Measurements from ENCODE around the gene ANTKMT. TPM values are rescaled to one million over a fixed set of nuclear protein-coding genes. Genes with fewer than 3 reads are reported as not detected.
"Not testable (repeated sequence)": the region's sequence is repeated elsewhere in the genome, so short reads cannot be mapped to it uniquely, and the experiment has no call there.

ANTKMT gene
- polyA plus RNA-seq, 4 donors = 23.0 to 55.5 (median 38.1) TPM

- H3K27me3 ChIP-seq (ENCODE audit: control insufficient read depth in 3 of 3, insufficient read depth in 3 of 3, low read length in 3 of 3) = peaks cover 2 to 8% (median 6%) of the 10 kb centered on the region in 3 donors
- no peak overlapping the region for H3K27ac ChIP-seq (ENCODE audit: low read depth in 1 of 3, low read length in 2 of 3)
- FAIRE-seq (no peak), DNase-seq (no peak)
- H3K9me3 ChIP-seq (ENCODE audit: control insufficient read depth in 2 of 2, insufficient read depth in 1 of 2, low read depth in 1 of 2, low read length in 1 of 2) = no peaks in the 10 kb centered on the region
- 77 to 90% (median 80%) methylated on average over 6 of the region's 6 CpGs for WGBS, 3 donors
- H3K4me1 ChIP-seq (ENCODE audit: control insufficient read depth in 3 of 3, insufficient read depth in 2 of 3, low read depth in 1 of 3, low read length in 2 of 3) = peaks cover 0 to 3% (median 0%) of the 10 kb centered on the region in 3 donors
- no peak overlapping the region for H3K4me3 ChIP-seq (ENCODE audit: low read depth in 1 of 3, low read length in 3 of 3)
- no peaks in the 10 kb centered on the region for H3K36me3 ChIP-seq (ENCODE audit: control insufficient read depth in 3 of 3, insufficient read depth in 2 of 3, low read depth in 1 of 3, low read length in 3 of 3)
These were observed 28.1 kb downstream of the ANTKMT start for GRCh38 chr16:749010-749409.

GRCh38 chr16:750485-750884 lies 29.5 kb downstream of the ANTKMT start:
- FAIRE-seq (no peak), DNase-seq (no peak)
- Histone ChIP-seq H3K4me3 (ENCODE audit: low read depth in 1 of 3, low read length in 3 of 3) (no peak overlapping the region), H3K27ac (ENCODE audit: low read depth in 1 of 3, low read length in 2 of 3) (no peak overlapping the region), H3K4me1 (ENCODE audit: control insufficient read depth in 3 of 3, insufficient read depth in 2 of 3, low read depth in 1 of 3, low read length in 2 of 3) (peaks cover 0 to 3% (median 0%) of the 10 kb centered on the region in 3 donors), H3K27me3 (ENCODE audit: control insufficient read depth in 3 of 3, insufficient read depth in 3 of 3, low read length in 3 of 3) (peaks cover 2 to 8% (median 6%) of the 10 kb centered on the region in 3 donors), H3K36me3 (ENCODE audit: control insufficient read depth in 3 of 3, insufficient read depth in 2 of 3, low read depth in 1 of 3, low read length in 3 of 3) (no peaks in the 10 kb centered on the region), H3K9me3 (ENCODE audit: control insufficient read depth in 2 of 2, insufficient read depth in 1 of 2, low read depth in 1 of 2, low read length in 1 of 2) (no peaks in the 10 kb centered on the region)
- 63 to 73% (median 72%) methylated on average over 9 of the region's 9 CpGs for WGBS, 3 donors

GRCh38 chr16:751152-752006 lies 30.4 kb downstream of the ANTKMT start:
- DNase-seq = no peak

GRCh38 chr16:752007-752312 lies 31.0 kb downstream of the ANTKMT start:
- Histone ChIP-seq H3K4me1 (ENCODE audit: control insufficient read depth in 3 of 3, insufficient read depth in 2 of 3, low read depth in 1 of 3, low read length in 2 of 3) (peaks cover 0 to 3% (median 0%) of the 10 kb centered on the region in 3 donors), H3K27me3 (ENCODE audit: control insufficient read depth in 3 of 3, insufficient read depth in 3 of 3, low read length in 3 of 3) (peaks cover 2 to 8% (median 6%) of the 10 kb centered on the region in 3 donors), H3K4me3 (ENCODE audit: low read depth in 1 of 3, low read length in 3 of 3) (no peak overlapping the region), H3K36me3 (ENCODE audit: control insufficient read depth in 3 of 3, insufficient read depth in 2 of 3, low read depth in 1 of 3, low read length in 3 of 3) (no peaks in the 10 kb centered on the region), H3K27ac (ENCODE audit: low read depth in 1 of 3, low read length in 2 of 3) (no peak overlapping the region), H3K9me3 (ENCODE audit: control insufficient read depth in 2 of 2, insufficient read depth in 1 of 2, low read depth in 1 of 2, low read length in 1 of 2) (peaks cover 0 to 3% of the 10 kb centered on the region in 2 donors)
- WGBS, 3 donors = 16 to 30% (median 26%) methylated on average over 10 of the region's 10 CpGs
- DNase-seq (peak in 1 of 2 donors; percentile 44), FAIRE-seq (no peak)

More at GRCh38 chr16:751152-752006, 30.4 kb downstream of the ANTKMT start:
- H3K27me3 ChIP-seq (ENCODE audit: control insufficient read depth in 3 of 3, insufficient read depth in 3 of 3, low read length in 3 of 3) = peaks cover 2 to 8% (median 6%) of the 10 kb centered on the region in 3 donors
- H3K36me3 ChIP-seq (ENCODE audit: control insufficient read depth in 3 of 3, insufficient read depth in 2 of 3, low read depth in 1 of 3, low read length in 3 of 3) = no peaks in the 10 kb centered on the region
- no peaks in the 10 kb centered on the region for H3K9me3 ChIP-seq (ENCODE audit: control insufficient read depth in 2 of 2, insufficient read depth in 1 of 2, low read depth in 1 of 2, low read length in 1 of 2)
- FAIRE-seq = no peak
- H3K27ac ChIP-seq (ENCODE audit: low read depth in 1 of 3, low read length in 2 of 3) = no peak overlapping the region
- H3K4me1 ChIP-seq (ENCODE audit: control insufficient read depth in 3 of 3, insufficient read depth in 2 of 3, low read depth in 1 of 3, low read length in 2 of 3) = peaks cover 0 to 3% (median 0%) of the 10 kb centered on the region in 3 donors
- H3K4me3 ChIP-seq (ENCODE audit: low read depth in 1 of 3, low read length in 3 of 3) = no peak overlapping the region
- WGBS, 3 donors = 38 to 62% (median 51%) methylated on average over 38 to 39 of the region's 39 CpGs

- not testable (repeated sequence) for H3K27me3 ChIP-seq (ENCODE audit: control insufficient read depth in 3 of 3, insufficient read depth in 3 of 3, low read length in 3 of 3); H3K27ac ChIP-seq (ENCODE audit: low read depth in 1 of 3, low read length in 2 of 3); DNase-seq; H3K9me3 ChIP-seq (ENCODE audit: control insufficient read depth in 2 of 2, insufficient read depth in 1 of 2, low read depth in 1 of 2, low read length in 1 of 2); H3K4me1 ChIP-seq (ENCODE audit: control insufficient read depth in 3 of 3, insufficient read depth in 2 of 3, low read depth in 1 of 3, low read length in 2 of 3); FAIRE-seq; H3K36me3 ChIP-seq (ENCODE audit: control insufficient read depth in 3 of 3, insufficient read depth in 2 of 3, low read depth in 1 of 3, low read length in 3 of 3); H3K4me3 ChIP-seq (ENCODE audit: low read depth in 1 of 3, low read length in 3 of 3)
- 71 to 84% (median 77%) methylated on average over 11 of the region's 11 CpGs for WGBS, 3 donors
These were observed 33.2 kb downstream of the ANTKMT start for GRCh38 chr16:754121-754607.

- Histone ChIP-seq H3K27ac (ENCODE audit: low read depth in 1 of 3, low read length in 2 of 3) (no peak overlapping the region), H3K4me1 (ENCODE audit: control insufficient read depth in 3 of 3, insufficient read depth in 2 of 3, low read depth in 1 of 3, low read length in 2 of 3) (peaks cover 0 to 7% (median 0%) of the 10 kb centered on the region in 3 donors), H3K9me3 (ENCODE audit: control insufficient read depth in 2 of 2, insufficient read depth in 1 of 2, low read depth in 1 of 2, low read length in 1 of 2) (peaks cover 0 to 3% of the 10 kb centered on the region in 2 donors), H3K36me3 (ENCODE audit: control insufficient read depth in 3 of 3, insufficient read depth in 2 of 3, low read depth in 1 of 3, low read length in 3 of 3) (no peaks in the 10 kb centered on the region), H3K27me3 (ENCODE audit: control insufficient read depth in 3 of 3, insufficient read depth in 3 of 3, low read length in 3 of 3) (peaks cover 2 to 8% (median 6%) of the 10 kb centered on the region in 3 donors), H3K4me3 (ENCODE audit: low read depth in 1 of 3, low read length in 3 of 3) (no peak overlapping the region)
- WGBS, 3 donors = 35 to 39% (median 36%) methylated on average over 11 of the region's 11 CpGs
- DNase-seq (no peak), FAIRE-seq (no peak)
These were observed 33.7 kb downstream of the ANTKMT start for GRCh38 chr16:754656-755055.

GRCh38 chr16:756428-756827 lies 35.5 kb downstream of the ANTKMT start:
- FAIRE-seq (no peak), DNase-seq (no peak)
- WGBS, 3 donors = 87 to 93% (median 90%) methylated on average over 5 of the region's 5 CpGs
- peaks cover 0 to 20% (median 0%) of the 10 kb centered on the region in 3 donors for H3K4me1 ChIP-seq (ENCODE audit: control insufficient read depth in 3 of 3, insufficient read depth in 2 of 3, low read depth in 1 of 3, low read length in 2 of 3)
- H3K27me3 ChIP-seq (ENCODE audit: control insufficient read depth in 3 of 3, insufficient read depth in 3 of 3, low read length in 3 of 3) = peaks cover 0 to 3% (median under 1%) of the 10 kb centered on the region in 3 donors
- peaks cover 0 to 3% of the 10 kb centered on the region in 2 donors for H3K9me3 ChIP-seq (ENCODE audit: control insufficient read depth in 2 of 2, insufficient read depth in 1 of 2, low read depth in 1 of 2, low read length in 1 of 2)
- H3K27ac ChIP-seq (ENCODE audit: low read depth in 1 of 3, low read length in 2 of 3) = no peak overlapping the region
- no peak overlapping the region for H3K4me3 ChIP-seq (ENCODE audit: low read depth in 1 of 3, low read length in 3 of 3)
- H3K36me3 ChIP-seq (ENCODE audit: control insufficient read depth in 3 of 3, insufficient read depth in 2 of 3, low read depth in 1 of 3, low read length in 3 of 3) = no peaks in the 10 kb centered on the region

- peaks cover 0 to 3% of the 10 kb centered on the region in 2 donors for H3K9me3 ChIP-seq (ENCODE audit: control insufficient read depth in 2 of 2, insufficient read depth in 1 of 2, low read depth in 1 of 2, low read length in 1 of 2)
- no peaks in the 10 kb centered on the region for H3K27me3 ChIP-seq (ENCODE audit: control insufficient read depth in 3 of 3, insufficient read depth in 3 of 3, low read length in 3 of 3)
- H3K36me3 ChIP-seq (ENCODE audit: control insufficient read depth in 3 of 3, insufficient read depth in 2 of 3, low read depth in 1 of 3, low read length in 3 of 3) = no peaks in the 10 kb centered on the region
- DNase-seq (peak in 1 of 2 donors; percentile 42), FAIRE-seq (no peak)
- 77 to 83% (median 80%) methylated on average over 34 of the region's 34 CpGs for WGBS, 3 donors
- no peak overlapping the region for H3K27ac ChIP-seq (ENCODE audit: low read depth in 1 of 3, low read length in 2 of 3)
- peaks cover 0 to 29% (median 0%) of the 10 kb centered on the region in 3 donors for H3K4me1 ChIP-seq (ENCODE audit: control insufficient read depth in 3 of 3, insufficient read depth in 2 of 3, low read depth in 1 of 3, low read length in 2 of 3)
- no peak overlapping the region for H3K4me3 ChIP-seq (ENCODE audit: low read depth in 1 of 3, low read length in 3 of 3)
These were observed 38.4 kb downstream of the ANTKMT start for GRCh38 chr16:759110-759910.
